Uterus (tissue), 4 donors: ENCODE measurements around the gene CUZD1. TPM values are rescaled to one million over a fixed set of nuclear protein-coding genes. Genes with fewer than 3 reads are reported as not detected.
"Not testable (repeated sequence)": the region's sequence is repeated elsewhere in the genome, so short reads cannot be mapped to it uniquely, and the experiment has no call there.

Experiments used
- DNase-seq, 2 donors: peaks; one replicate each; pipeline ENCODE4 v3.0.0-alpha.2; 2019 to 2020
- H3K27ac ChIP-seq, 2 donors: fragments of 200-600 bp; sonication (generic); 1 replicate in 1 of 2; 2 replicates in 1 of 2; pipeline ENCODE4 v1.5.1; 2016 to 2018
- H3K27me3 ChIP-seq, 2 donors: fragments of 200-600 bp; sonication (generic); one replicate each; pipeline ENCODE4 v1.5.1; 2018 to 2019; ENCODE audit warnings: control low read depth in 1 of 2
- H3K36me3 ChIP-seq, 2 donors: fragments of 200-600 bp; sonication (generic); one replicate each; pipeline ENCODE4 v1.5.1; 2019; ENCODE audit warnings: control low read depth in 1 of 2
- H3K4me1 ChIP-seq, 2 donors: fragments of 200-600 bp; sonication (generic); one replicate each; pipeline ENCODE4 v1.5.1; 2018 to 2019; ENCODE audit warnings: control low read depth in 1 of 2
- H3K4me3 ChIP-seq, 2 donors: fragments of 200-600 bp; sonication (generic); 1 replicate in 1 of 2; 2 replicates in 1 of 2; pipeline ENCODE4 v1.5.1; 2018 to 2019; ENCODE audit warnings: mild to moderate bottlenecking in 1 of 2
- H3K9me3 ChIP-seq, 2 donors: fragments of 200-600 bp; sonication (generic); one replicate each; pipeline ENCODE4 v1.5.1; 2019; ENCODE audit warnings: control low read depth in 1 of 2
- POLR2A ChIP-seq, 2 donors: fragments of 450-650 bp; IDR thresholded peaks; one replicate each; pipeline ENCODE4 v1.6.1; 2016; ENCODE audit warnings: antibody characterized with exemption in 2 of 2, mild to moderate bottlenecking in 1 of 2, moderate library complexity in 1 of 2
- intact Hi-C: fragments of 100-400 bp; cut with DNase I; formaldehyde crosslinking; loops from one replicate; pipeline ENCODE4 v1.15.1; 2023; ENCODE audit warnings: low total_unique reads
- total RNA-seq, 4 donors: library from RNA; depleted of rRNA in 3 of 4; stranded (reverse); fragments of >200 nt in 3 of 4; gene quantifications; one replicate each; pipeline versions ENCODE4 v1.1.0 to v1.2.4, GENCODE V29; 2014 to 2023
- TF ChIP-seq, protein P1 (sequence below), 4 experiments: fragments of 200-600 bp in 2 of 4; fragments of 450-650 bp in 2 of 4; sonication (generic) in 2 of 4; IDR thresholded peaks; one replicate each; pipeline ENCODE4 v1.5.1; 2016 to 2019; ENCODE audit warnings: antibody characterized with exemption in 4 of 4, mild to moderate bottlenecking in 2 of 4, moderate library complexity in 1 of 4
- donor health status: DM: yes; HTN: yes; CAD: no.

The CUZD1 gene
- total RNA-seq, 4 donors from 2014 or later = 0.97 to 1.5 (median 1.3) TPM; not detected in 1

- Histone ChIP-seq H3K4me1 (no peaks in the 10 kb centered on the region), H3K27me3 (no peaks in the 10 kb centered on the region), H3K4me3 (no peak overlapping the region), H3K36me3 (no peaks in the 10 kb centered on the region), H3K27ac (no peak overlapping the region), H3K9me3 (no peaks in the 10 kb centered on the region)
- no peak for TF ChIP-seq POLR2A (IDR thresholded peaks at IDR 0.05)
- TF ChIP-seq, protein P1, sequence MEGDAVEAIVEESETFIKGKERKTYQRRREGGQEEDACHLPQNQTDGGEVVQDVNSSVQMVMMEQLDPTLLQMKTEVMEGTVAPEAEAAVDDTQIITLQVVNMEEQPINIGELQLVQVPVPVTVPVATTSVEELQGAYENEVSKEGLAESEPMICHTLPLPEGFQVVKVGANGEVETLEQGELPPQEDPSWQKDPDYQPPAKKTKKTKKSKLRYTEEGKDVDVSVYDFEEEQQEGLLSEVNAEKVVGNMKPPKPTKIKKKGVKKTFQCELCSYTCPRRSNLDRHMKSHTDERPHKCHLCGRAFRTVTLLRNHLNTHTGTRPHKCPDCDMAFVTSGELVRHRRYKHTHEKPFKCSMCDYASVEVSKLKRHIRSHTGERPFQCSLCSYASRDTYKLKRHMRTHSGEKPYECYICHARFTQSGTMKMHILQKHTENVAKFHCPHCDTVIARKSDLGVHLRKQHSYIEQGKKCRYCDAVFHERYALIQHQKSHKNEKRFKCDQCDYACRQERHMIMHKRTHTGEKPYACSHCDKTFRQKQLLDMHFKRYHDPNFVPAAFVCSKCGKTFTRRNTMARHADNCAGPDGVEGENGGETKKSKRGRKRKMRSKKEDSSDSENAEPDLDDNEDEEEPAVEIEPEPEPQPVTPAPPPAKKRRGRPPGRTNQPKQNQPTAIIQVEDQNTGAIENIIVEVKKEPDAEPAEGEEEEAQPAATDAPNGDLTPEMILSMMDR (IDR thresholded peaks at IDR 0.05) = no peak
- DNase-seq = no peak
- intact Hi-C loops = no loop called here
Observed at GRCh38 chr10:122863216-122864193, 17.8 kb upstream of the CUZD1 start.

DNA sequence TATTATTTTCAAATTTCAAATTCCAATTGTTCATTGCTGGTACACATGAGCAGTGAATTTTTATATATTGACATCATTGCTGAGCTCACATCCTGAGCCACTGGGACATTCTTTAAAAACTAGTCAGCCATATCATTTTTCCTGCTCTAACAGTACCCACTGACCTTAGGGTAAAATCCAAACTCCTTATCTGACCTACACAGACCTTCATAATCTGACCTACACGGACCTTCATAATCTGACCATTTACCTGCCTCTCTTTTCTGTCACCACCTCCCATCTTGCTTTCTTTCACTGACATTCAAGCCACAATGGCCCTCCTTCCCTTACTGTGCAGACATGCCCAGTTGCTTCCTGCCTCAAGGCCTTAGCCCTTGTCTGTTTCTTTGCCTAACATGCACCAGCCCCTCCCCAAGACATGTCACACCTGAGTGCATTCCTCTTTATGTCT, 16.1 kb upstream of the CUZD1 start:
- Histone ChIP-seq H3K4me1 (no peaks in the 10 kb centered on the region), H3K4me3 (no peak overlapping the region), H3K27me3 (no peaks in the 10 kb centered on the region), H3K9me3 (no peaks in the 10 kb centered on the region), H3K36me3 (no peaks in the 10 kb centered on the region), H3K27ac (no peak overlapping the region)
- intact Hi-C loops = no loop called here
- DNase-seq = no peak
- TF ChIP-seq, protein P1 (IDR thresholded peaks at IDR 0.05) = no peak
- no peak for TF ChIP-seq POLR2A (IDR thresholded peaks at IDR 0.05)

- H3K4me3 ChIP-seq = no peak overlapping the region
- no peaks in the 10 kb centered on the region for H3K36me3 ChIP-seq
- no peak for DNase-seq
- H3K27me3 ChIP-seq = no peaks in the 10 kb centered on the region
- intact Hi-C loops = no loop called here
- H3K9me3 ChIP-seq = no peaks in the 10 kb centered on the region
- H3K27ac ChIP-seq = no peak overlapping the region
- TF ChIP-seq POLR2A (IDR thresholded peaks at IDR 0.05) = no peak
- TF ChIP-seq, protein P1 (IDR thresholded peaks at IDR 0.05) = no peak
- H3K4me1 ChIP-seq = no peaks in the 10 kb centered on the region
Observed at GRCh38 chr10:122859527-122859926, 13.9 kb upstream of the CUZD1 start.

DNA sequence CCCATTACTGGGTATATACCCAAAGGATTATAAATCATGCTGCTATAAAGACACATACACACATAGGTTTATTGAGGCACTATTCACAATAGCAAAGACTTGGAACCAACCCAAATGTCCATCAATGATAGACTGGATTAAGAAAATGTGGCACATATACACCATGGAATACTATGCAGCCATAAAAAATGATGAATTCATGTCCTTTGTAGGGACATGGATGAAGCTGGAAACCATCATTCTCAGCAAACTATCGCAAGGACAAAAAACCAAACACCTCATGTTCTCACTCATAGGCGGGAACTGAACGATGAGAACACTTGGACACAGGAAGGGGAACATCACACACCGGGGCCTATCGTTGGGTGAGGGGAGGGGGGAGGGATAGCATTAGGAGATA, 12.4 kb upstream of the CUZD1 start:
- H3K4me1 ChIP-seq, H3K9me3 ChIP-seq, DNase-seq, H3K4me3 ChIP-seq, H3K27ac ChIP-seq, intact Hi-C loops, H3K27me3 ChIP-seq, H3K36me3 ChIP-seq: not testable (repeated sequence)

- no peaks in the 10 kb centered on the region for H3K27me3 ChIP-seq
- intact Hi-C loops = no loop called here
- no peak overlapping the region for H3K4me3 ChIP-seq
- TF ChIP-seq POLR2A (IDR thresholded peaks at IDR 0.05) = no peak
- TF ChIP-seq, protein P1 (IDR thresholded peaks at IDR 0.05) = no peak
- no peak for DNase-seq
- H3K4me1 ChIP-seq = no peaks in the 10 kb centered on the region
- no peaks in the 10 kb centered on the region for H3K36me3 ChIP-seq
- no peak overlapping the region for H3K27ac ChIP-seq
- H3K9me3 ChIP-seq = no peaks in the 10 kb centered on the region
Observed at GRCh38 chr10:122856902-122857301, 11.2 kb upstream of the CUZD1 start.
